ENCODE measurements around the gene LRRC4C.

LRRC4C gene

DNA sequence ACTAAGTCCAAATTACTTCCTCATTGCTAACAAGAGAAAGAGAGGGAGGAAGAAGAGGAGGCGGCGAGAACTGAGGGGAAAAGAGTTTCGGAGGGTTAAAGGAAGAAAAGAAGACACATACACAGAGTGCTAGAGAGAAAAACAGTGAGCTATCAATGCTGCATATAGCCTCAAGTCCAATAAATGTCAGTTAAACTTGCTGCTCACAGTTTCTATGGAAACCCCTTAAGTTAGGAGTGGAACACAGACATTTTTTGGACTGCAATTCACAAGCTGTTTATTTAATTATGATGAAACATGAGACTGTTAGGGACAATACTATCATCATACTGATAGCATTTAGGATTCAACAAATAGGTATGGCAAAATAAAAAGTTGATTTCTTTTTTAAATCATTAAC lies 1320.4 kb downstream of the LRRC4C start:
- H3K4me3 ChIP-seq (ENCODE audit: low read length), result no peak overlapping the region
- DNase-seq (ENCODE audit: low read depth), result no peak
- no peak for TF ChIP-seq CTCF (conservative IDR thresholded peaks at IDR 0.05; ENCODE audit: low read length)

DNA sequence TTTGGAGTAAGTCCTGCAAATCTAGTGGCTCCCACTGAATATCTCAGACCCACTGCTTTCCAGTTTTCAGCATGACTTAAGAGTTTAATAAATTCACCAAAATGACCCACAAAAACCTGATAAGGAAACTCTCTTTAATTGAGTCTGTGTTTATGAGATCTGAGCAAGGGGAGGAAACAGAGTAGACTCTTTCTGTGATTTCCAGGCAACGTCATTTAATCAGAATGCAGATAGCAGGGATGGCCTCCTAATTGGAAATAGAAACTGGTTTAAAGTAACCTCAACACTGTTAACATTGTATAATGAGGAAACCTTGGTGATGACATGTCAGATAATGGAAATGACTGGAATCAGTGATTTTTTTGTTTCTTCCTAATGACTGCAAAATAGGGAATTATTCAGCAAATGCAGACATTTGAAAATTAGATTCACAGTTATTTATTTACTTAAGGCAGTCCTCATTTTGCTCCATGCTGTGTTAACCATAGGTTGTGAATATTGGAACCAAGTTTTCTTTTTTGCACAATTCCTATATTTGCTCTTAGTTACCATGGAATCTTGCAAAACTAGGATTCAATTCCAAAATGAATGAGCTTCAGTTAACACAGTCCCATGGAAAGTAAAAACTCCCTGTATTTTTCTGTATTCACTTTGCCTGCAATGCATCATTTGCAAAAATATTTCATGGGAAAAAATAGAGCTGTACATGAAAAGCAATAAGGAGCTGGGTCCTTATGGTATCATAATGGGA lies 1324.5 kb downstream of the LRRC4C start:
- no peak for TF ChIP-seq CTCF (conservative IDR thresholded peaks at IDR 0.05; ENCODE audit: low read length)
- no peak overlapping the region for H3K4me3 ChIP-seq (ENCODE audit: low read length)
- no peak for DNase-seq (ENCODE audit: low read depth)

DNA sequence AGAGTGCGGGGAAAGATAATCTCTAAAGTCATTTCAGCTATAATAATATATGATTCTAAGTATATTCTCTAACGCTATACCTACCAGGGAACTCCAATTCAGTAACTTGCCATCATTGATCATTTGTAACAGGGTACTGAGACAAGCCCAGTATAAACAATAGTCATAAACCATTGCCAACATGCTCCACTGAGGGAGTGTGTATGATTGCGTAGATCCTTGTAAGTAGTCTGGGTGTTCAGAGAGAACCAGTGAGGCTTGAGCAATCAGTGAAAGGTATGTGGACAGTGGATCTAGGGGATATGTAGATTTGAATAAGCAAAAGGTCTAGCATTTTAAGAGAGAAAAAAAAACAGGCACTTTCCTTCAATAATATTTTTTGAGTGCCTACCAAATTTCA lies 1326.0 kb downstream of the LRRC4C start:
- DNase-seq (ENCODE audit: low read depth), result no peak
- H3K4me3 ChIP-seq (ENCODE audit: low read length), result no peak overlapping the region
- no peak for TF ChIP-seq CTCF (conservative IDR thresholded peaks at IDR 0.05; ENCODE audit: low read length)

- H3K4me3 ChIP-seq (ENCODE audit: low read length), result no peak overlapping the region
- no peak for DNase-seq (ENCODE audit: low read depth)
- TF ChIP-seq CTCF (conservative IDR thresholded peaks at IDR 0.05; ENCODE audit: low read length), result no peak
These were observed 1326.5 kb downstream of the LRRC4C start for GRCh38 chr11:40132912-40133311.

GRCh38 chr11:40130427-40130826 lies 1329.0 kb downstream of the LRRC4C start:
- no peak for DNase-seq (ENCODE audit: low read depth)
- TF ChIP-seq CTCF (conservative IDR thresholded peaks at IDR 0.05; ENCODE audit: low read length), result no peak
- H3K4me3 ChIP-seq (ENCODE audit: low read length), result no peak overlapping the region

DNA sequence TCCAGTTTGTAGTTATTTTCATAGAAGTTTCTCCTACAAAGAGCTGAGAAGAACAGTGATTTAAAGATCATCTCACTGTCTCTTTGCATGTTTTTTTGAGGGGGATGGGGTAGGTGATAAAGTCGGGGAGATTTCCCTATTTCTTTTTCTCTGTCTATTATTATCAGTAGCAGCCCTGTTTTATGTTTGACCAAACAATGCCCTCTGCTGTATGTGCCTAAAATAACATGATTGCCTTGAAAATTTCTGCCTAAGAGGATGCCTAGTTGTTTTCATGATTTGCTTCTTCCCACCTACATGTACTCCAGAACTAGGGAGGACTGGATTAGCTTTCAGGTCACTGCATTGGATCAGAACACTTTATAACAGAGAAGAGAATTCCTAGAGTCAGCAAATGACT lies 1330.2 kb downstream of the LRRC4C start:
- no peak for DNase-seq (ENCODE audit: low read depth)
- TF ChIP-seq CTCF (conservative IDR thresholded peaks at IDR 0.05; ENCODE audit: low read length), result no peak
- no peak overlapping the region for H3K4me3 ChIP-seq (ENCODE audit: low read length)

DNA sequence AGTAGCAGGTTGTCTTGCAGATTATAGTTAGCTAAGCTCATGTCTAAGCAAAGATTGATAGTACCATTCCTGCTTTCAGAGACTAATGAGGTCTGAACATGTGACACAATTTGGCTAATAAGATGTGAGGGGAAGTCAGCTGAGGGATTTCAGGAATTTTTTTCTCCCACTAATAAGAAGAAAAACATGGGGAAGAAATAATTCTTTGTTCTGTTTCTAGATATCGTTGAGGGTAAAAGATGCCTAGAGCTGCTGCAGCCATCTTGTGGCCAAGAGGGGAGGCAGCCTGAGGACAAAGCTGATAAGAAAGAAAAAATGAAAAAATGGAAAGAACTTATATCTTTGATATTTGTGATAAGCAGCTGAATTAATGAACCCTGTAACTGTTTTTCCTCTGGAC lies 1334.4 kb downstream of the LRRC4C start:
- no peak for DNase-seq (ENCODE audit: low read depth)
- H3K4me3 ChIP-seq (ENCODE audit: low read length), result no peak overlapping the region
- no peak for TF ChIP-seq CTCF (conservative IDR thresholded peaks at IDR 0.05; ENCODE audit: low read length)

All from AG10803 (cell line).